CD4-positive, alpha-beta T cell treated with Interleukin-6 for 4 hours (primary cell): Measurements from ENCODE around the gene ETV2.
"Not testable (repeated sequence)": the region's sequence is repeated elsewhere in the genome, so short reads cannot be mapped to it uniquely, and the experiment has no call there.

Experiments
- DNase-seq: peaks from one replicate; pipeline ENCODE4 v3.0.0-alpha.2; 2020; ENCODE audit warnings: mixed read lengths

The ETV2 gene

GRCh38 chr19:35641515-35642151, at the start of gene ETV2:
TSS of gene ETV2 (plus strand) at chr19:35641745. CDS start at chr19:35642461, 716 bp downstream.
- peak; percentile 20 for DNase-seq

GRCh38 chr19:35592226-35592625, 49.3 kb upstream of the ETV2 start:
- DNase-seq, result peak; percentile 41

- DNase-seq, result not testable (repeated sequence)
These were observed 46.5 kb upstream of the ETV2 start for GRCh38 chr19:35595026-35595425.

GRCh38 chr19:35595928-35596327, 45.6 kb upstream of the ETV2 start:
- DNase-seq, result no peak

GRCh38 chr19:35596366-35596999, 45.1 kb upstream of the ETV2 start:
- DNase-seq, result no peak

GRCh38 chr19:35601971-35602370, 39.6 kb upstream of the ETV2 start:
- DNase-seq, result no peak

GRCh38 chr19:35604436-35604835, 37.1 kb upstream of the ETV2 start:
- not testable (repeated sequence) for DNase-seq

GRCh38 chr19:35607170-35607569, 34.4 kb upstream of the ETV2 start:
- not testable (repeated sequence) for DNase-seq

- no peak for DNase-seq
These were observed 33.9 kb upstream of the ETV2 start for GRCh38 chr19:35607661-35608060.

- DNase-seq, result no peak
These were observed 33.3 kb upstream of the ETV2 start for GRCh38 chr19:35608251-35608650.

- peak; percentile 53 for DNase-seq
These were observed 31.6 kb upstream of the ETV2 start for GRCh38 chr19:35609851-35610353.

- no peak for DNase-seq
These were observed 29.4 kb upstream of the ETV2 start for GRCh38 chr19:35612224-35612558.

GRCh38 chr19:35612559-35613321, 28.8 kb upstream of the ETV2 start, which contains the start of gene HAUS5:
TSS of gene HAUS5 (plus strand) at chr19:35612735. CDS start at chr19:35612795, 60 bp downstream.
- peak; percentile 94 for DNase-seq

- no peak for DNase-seq
These were observed 28.0 kb upstream of the ETV2 start for GRCh38 chr19:35613574-35613973.

- DNase-seq, result no peak
These were observed 26.5 kb upstream of the ETV2 start for GRCh38 chr19:35615036-35615435.

GRCh38 chr19:35618857-35619256, 22.7 kb upstream of the ETV2 start:
- no peak for DNase-seq

GRCh38 chr19:35619290-35619923, 22.1 kb upstream of the ETV2 start:
- DNase-seq, result no peak

- no peak for DNase-seq
These were observed 21.5 kb upstream of the ETV2 start for GRCh38 chr19:35620001-35620400.

GRCh38 chr19:35621708-35622107, 19.8 kb upstream of the ETV2 start:
- no peak for DNase-seq

- DNase-seq, result no peak
These were observed 18.8 kb upstream of the ETV2 start for GRCh38 chr19:35622750-35623149.

- no peak for DNase-seq
These were observed 18.1 kb upstream of the ETV2 start for GRCh38 chr19:35623327-35624010.

- DNase-seq, result no peak
These were observed 13.3 kb upstream of the ETV2 start for GRCh38 chr19:35628264-35628564.
